Measurements from ENCODE around the gene NET1. TPM values are rescaled to one million over a fixed set of nuclear protein-coding genes. Genes with fewer than 3 reads are reported as not detected.

The NET1 gene
- total RNA-seq, 2 experiments from 2014 or later: 39.8 to 46.3 TPM

GRCh38 chr10:5478694-5479305 lies 66.4 kb downstream of the NET1 start:
- H3K36me3 ChIP-seq (ENCODE audit: insufficient read depth, low read length): no peaks in the 10 kb centered on the region
- no peak overlapping the region for H2AFZ ChIP-seq (ENCODE audit: low read length)
- H3K27ac ChIP-seq (ENCODE audit: low read depth, low read length, poor library complexity, severe bottlenecking): no peak overlapping the region
- ChIA-PET POLR2A (interaction anchor here (0.8 kb wide), 1 partner anchor 12 kb away, joined by 3 read pairs; no protein-coding TSS in a partner anchor), CTCF (ENCODE audit: unreplicated experiment) (no interaction called here)
- H3K9me2 ChIP-seq (ENCODE audit: insufficient read depth, low read length): no peaks in the 10 kb centered on the region
- intact Hi-C loops (cut with micrococcal nuclease; ENCODE audit: unreplicated experiment): no loop called here
- H3K4me3 ChIP-seq (ENCODE audit: low read depth, low read length, poor library complexity, severe bottlenecking): no peak overlapping the region
- H3K79me2 ChIP-seq (ENCODE audit: insufficient read depth, low read depth, low read length): no peaks in the 10 kb centered on the region
- H4K20me1 ChIP-seq (ENCODE audit: insufficient read depth, low read length): no peaks in the 10 kb centered on the region
- no peaks in the 10 kb centered on the region for H3K9me3 ChIP-seq (ENCODE audit: low read length)
- H3K4me2 ChIP-seq (ENCODE audit: low read length): no peak overlapping the region
- no TSS peak for BruUV-seq (replicated peaks)
- TF ChIP-seq CTCF (conservative IDR thresholded peaks at IDR 0.05; ENCODE audit: low read length): no peak
- TF ChIP-seq EZH2phosphoT487 (IDR thresholded peaks at IDR 0.05; ENCODE audit: borderline replicate concordance, low read depth, low read length): no peak
- no peak for DNase-seq (ENCODE audit: low spot score)
- peaks cover 6% of the 10 kb centered on the region for H3K4me1 ChIP-seq (ENCODE audit: insufficient read depth, low read length, poor library complexity, severe bottlenecking)

GRCh38 chr10:5479481-5480161 lies 67.3 kb downstream of the NET1 start:
- no peaks in the 10 kb centered on the region for H3K9me2 ChIP-seq (ENCODE audit: insufficient read depth, low read length)
- H3K4me3 ChIP-seq (ENCODE audit: low read depth, low read length, poor library complexity, severe bottlenecking): no peak overlapping the region
- H3K36me3 ChIP-seq (ENCODE audit: insufficient read depth, low read length): no peaks in the 10 kb centered on the region
- H4K20me1 ChIP-seq (ENCODE audit: insufficient read depth, low read length): no peaks in the 10 kb centered on the region
- CTCF ChIA-PET (ENCODE audit: unreplicated experiment): no interaction called here
- H3K4me2 ChIP-seq (ENCODE audit: low read length): no peak overlapping the region
- no peak overlapping the region for H3K27ac ChIP-seq (ENCODE audit: low read depth, low read length, poor library complexity, severe bottlenecking)
- peak; percentile 44 for DNase-seq (ENCODE audit: low spot score)
- no peaks in the 10 kb centered on the region for H3K79me2 ChIP-seq (ENCODE audit: insufficient read depth, low read depth, low read length)
- POLR2A ChIA-PET: interaction anchor here (0.8 kb wide), 1 partner anchor 13 kb away, joined by 3 read pairs; no protein-coding TSS in a partner anchor
- H3K9me3 ChIP-seq (ENCODE audit: low read length): no peaks in the 10 kb centered on the region
- TF ChIP-seq EZH2phosphoT487 (IDR thresholded peaks at IDR 0.05; ENCODE audit: borderline replicate concordance, low read depth, low read length) (no peak), CTCF (conservative IDR thresholded peaks at IDR 0.05; ENCODE audit: low read length) (no peak)
- peaks cover 6% of the 10 kb centered on the region for H3K4me1 ChIP-seq (ENCODE audit: insufficient read depth, low read length, poor library complexity, severe bottlenecking)
- BruUV-seq (replicated peaks): no TSS peak
- intact Hi-C loops (cut with micrococcal nuclease; ENCODE audit: unreplicated experiment): no loop called here
- 0 out of 2 replicates have a peak overlapping the region, but pooled peaks have one; percentile 11 for H2AFZ ChIP-seq (ENCODE audit: low read length)

Measured in OCI-LY7 (cell line).